CD4-positive, alpha-beta memory T cell (primary cell): ENCODE data around the gene APBB1. TPM values are rescaled to one million over a fixed set of nuclear protein-coding genes. Genes with fewer than 3 reads are reported as not detected.

Source experiments
- CTCF ChIA-PET: fragments of 350-600 bp; sonication (Branson Sonifier 250); formaldehyde crosslinking; loops from one replicate; lab custom pipeline; 2021; ENCODE audit warnings: inconsistent platforms; ENCODE audit not compliant: partially characterized antibody; lab: Charles Lee
- POLR2A ChIA-PET: fragments of 350-600 bp; sonication (Branson Sonifier 250); formaldehyde crosslinking; loops from one replicate; lab custom pipeline; 2021; ENCODE audit not compliant: partially characterized antibody; lab: Charles Lee
- DNase-seq, 5 donors: peaks; one replicate each; pipeline versions ENCODE4 v3.0.0 to v3.0.0-alpha.2; 2020 to 2022; ENCODE audit warnings: mixed read lengths in 1 of 5
- H3K27ac ChIP-seq: one replicate; pipeline ENCODE4 v1.7.0; 2013; ENCODE audit warnings: low read depth, low read length
- H3K27me3 ChIP-seq: 2 replicates; pipeline ENCODE4 v1.7.0; 2013; ENCODE audit warnings: mild to moderate bottlenecking, low read length, moderate library complexity; ENCODE audit not compliant: insufficient read depth
- H3K36me3 ChIP-seq: 2 replicates; pipeline ENCODE4 v1.7.0; 2013; ENCODE audit warnings: mild to moderate bottlenecking, low read length, moderate library complexity; ENCODE audit not compliant: insufficient read depth
- H3K4me1 ChIP-seq: 2 replicates; pipeline ENCODE4 v1.7.0; 2013; ENCODE audit warnings: mild to moderate bottlenecking, low read length, moderate library complexity; ENCODE audit not compliant: insufficient read depth
- H3K4me3 ChIP-seq, 2 donors: one replicate each; pipeline ENCODE4 v1.7.0; 2013; ENCODE audit warnings: low read length in 2 of 2, mild to moderate bottlenecking in 1 of 2
- H3K9me3 ChIP-seq, 2 donors: one replicate each; pipeline ENCODE4 v1.7.0; 2013; ENCODE audit warnings: low read length in 2 of 2, control low read depth in 1 of 2; ENCODE audit not compliant: control insufficient read depth in 1 of 2
- H3K27ac Mint-ChIP-seq, 7 donors: one replicate each; pipeline ENCODE4 v1.8.0; 2020 to 2021; ENCODE audit warnings: mixed read lengths in 7 of 7, mild to moderate bottlenecking in 6 of 7, inconsistent platforms in 3 of 7, moderate library complexity in 3 of 7
- H3K27me3 Mint-ChIP-seq, 2 donors: one replicate each; pipeline ENCODE4 v1.8.0; 2020 to 2021; ENCODE audit warnings: mixed read lengths in 2 of 2
- H3K36me3 Mint-ChIP-seq, 2 donors: one replicate each; pipeline ENCODE4 v1.8.0; 2020 to 2021; ENCODE audit warnings: mixed read lengths in 2 of 2, inconsistent platforms in 1 of 2, mild to moderate bottlenecking in 1 of 2
- H3K4me1 Mint-ChIP-seq, 4 donors: one replicate each; pipeline ENCODE4 v1.8.0; 2020 to 2021; ENCODE audit warnings: mixed read lengths in 4 of 4, mild to moderate bottlenecking in 1 of 4
- H3K4me3 Mint-ChIP-seq, 8 donors: one replicate each; pipeline ENCODE4 v1.8.0; 2020 to 2021; ENCODE audit warnings: mixed read lengths in 8 of 8, mild to moderate bottlenecking in 7 of 8, moderate library complexity in 6 of 8, inconsistent platforms in 3 of 8
- H3K9me3 Mint-ChIP-seq, 8 donors: one replicate each; pipeline ENCODE4 v1.8.0; 2020 to 2021; ENCODE audit warnings: mixed read lengths in 8 of 8, mild to moderate bottlenecking in 5 of 8, inconsistent platforms in 3 of 8, moderate library complexity in 1 of 8
- intact Hi-C: fragments of 100-400 bp; cut with micrococcal nuclease; formaldehyde crosslinking; loops from one replicate; pipeline ENCODE4 v1.15.1; 2023
- polyA plus RNA-seq, 2 donors: library from polyadenylated mRNA; unstranded; fragments of 300-500 nt; fragmentation: Illumina TruSeq; gene quantifications; one replicate each; pipeline ENCODE4 v1.2.3, GENCODE V29; 2021
- total RNA-seq, 2 experiments: library from RNA; stranded (reverse); gene quantifications; one replicate each; pipeline ENCODE4 v1.2.3, GENCODE V29; 2021

The APBB1 gene
- total and polyA plus RNA-seq, 4 experiments from 2014 or later = 84.7 to 107 (median 93.4) TPM

GRCh38 chr11:6438979-6439571 lies 20.2 kb upstream of the APBB1 start:
- H3K4me3 Mint-ChIP-seq = no peak overlapping the region
- no peaks in the 10 kb centered on the region for H3K9me3 Mint-ChIP-seq
- Histone ChIP-seq H3K9me3 (no peaks in the 10 kb centered on the region), H3K4me1 (peaks cover 34% of the 10 kb centered on the region), H3K36me3 (no peaks in the 10 kb centered on the region), H3K4me3 (no peak overlapping the region), H3K27ac (no peak overlapping the region), H3K27me3 (no peaks in the 10 kb centered on the region)
- intact Hi-C loops = loop anchor here (1.0 to 5.0 kb wide), 5 partner anchors 20 to 318 kb away; partner anchors contain the start of genes APBB1, ARFIP2 and TIMM10B
- H3K36me3 Mint-ChIP-seq = no peaks in the 10 kb centered on the region
- ChIA-PET POLR2A (interaction anchor here (1.1 to 2.5 kb wide), 5 partner anchors 20 to 60 kb away, joined by 4 to 12 read pairs (median 7); partner anchors contain the start of genes APBB1 and SMPD1), CTCF (interaction anchor here (0.7 to 17.0 kb wide), 16 partner anchors 9 to 290 kb away, joined by 3 to 1014 read pairs (median 4); partner anchors contain the start of genes APBB1 and SMPD1)
- peak in 4 of 5 donors; percentile 28 to 35 (median 29) for DNase-seq
- H3K27me3 Mint-ChIP-seq = no peaks in the 10 kb centered on the region
- no peaks in the 10 kb centered on the region for H3K4me1 Mint-ChIP-seq
- H3K27ac Mint-ChIP-seq = no peak overlapping the region

GRCh38 chr11:6437993-6438392 lies 19.1 kb upstream of the APBB1 start:
- Histone ChIP-seq H3K9me3 (no peaks in the 10 kb centered on the region), H3K36me3 (no peaks in the 10 kb centered on the region), H3K27me3 (no peaks in the 10 kb centered on the region), H3K27ac (no peak overlapping the region), H3K4me3 (no peak overlapping the region), H3K4me1 (peaks cover 29% of the 10 kb centered on the region)
- ChIA-PET CTCF (interaction anchor here (1.0 to 17.0 kb wide), 11 partner anchors 8 to 317 kb away, joined by 3 to 1014 read pairs (median 6); partner anchors contain the start of genes APBB1 and SMPD1), POLR2A (interaction anchor here (0.8 to 2.5 kb wide), 9 partner anchors 19 to 59 kb away, joined by 3 to 12 read pairs (median 4); partner anchors contain the start of genes APBB1, SMPD1 and TIMM10B)
- H3K9me3 Mint-ChIP-seq = no peaks in the 10 kb centered on the region
- no peaks in the 10 kb centered on the region for H3K27me3 Mint-ChIP-seq
- H3K4me3 Mint-ChIP-seq = no peak overlapping the region
- peak in 1 of 5 donors; percentile 11 for DNase-seq
- no peak overlapping the region for H3K27ac Mint-ChIP-seq
- H3K36me3 Mint-ChIP-seq = no peaks in the 10 kb centered on the region
- intact Hi-C loops = loop anchor here (2.0 to 5.0 kb wide), 3 partner anchors 19 to 319 kb away; partner anchors contain the start of genes APBB1, ARFIP2 and TIMM10B
- no peaks in the 10 kb centered on the region for H3K4me1 Mint-ChIP-seq

- POLR2A ChIA-PET = interaction anchor here (0.8 to 2.5 kb wide), 8 partner anchors 18 to 59 kb away, joined by 3 to 12 read pairs (median 4); partner anchors contain the start of genes APBB1, SMPD1 and TIMM10B
- no peak overlapping the region for H3K27ac ChIP-seq
Measured at GRCh38 chr11:6437423-6437822, 18.5 kb upstream of the APBB1 start.

GRCh38 chr11:6433998-6434660 lies 15.2 kb upstream of the APBB1 start:
- no peaks in the 10 kb centered on the region for H3K9me3 ChIP-seq
- Mint-ChIP-seq H3K4me3 (no peak overlapping the region), H3K36me3 (no peaks in the 10 kb centered on the region), H3K27ac (no peak overlapping the region), H3K4me1 (no peaks in the 10 kb centered on the region), H3K9me3 (no peaks in the 10 kb centered on the region), H3K27me3 (no peaks in the 10 kb centered on the region)
- POLR2A ChIA-PET = interaction anchor here (0.6 kb wide), 1 partner anchor 234 kb away, joined by 3 read pairs; no protein-coding TSS in a partner anchor
- H3K36me3 ChIP-seq = no peaks in the 10 kb centered on the region
- CTCF ChIA-PET = interaction anchor here (1.1 to 17.0 kb wide), 4 partner anchors 9 to 55 kb away, joined by 3 to 1014 read pairs (median 60); partner anchors contain the start of gene SMPD1
- DNase-seq = no peak
- no peak overlapping the region for H3K4me3 ChIP-seq
- intact Hi-C loops = no loop called here
- no peaks in the 10 kb centered on the region for H3K27me3 ChIP-seq
- peaks cover 23% of the 10 kb centered on the region for H3K4me1 ChIP-seq
- H3K27ac ChIP-seq = no peak overlapping the region

More at GRCh38 chr11:6437423-6437822, 18.5 kb upstream of the APBB1 start:
- Mint-ChIP-seq H3K27ac (no peak overlapping the region), H3K36me3 (no peaks in the 10 kb centered on the region), H3K9me3 (no peaks in the 10 kb centered on the region), H3K4me3 (no peak overlapping the region), H3K4me1 (no peaks in the 10 kb centered on the region), H3K27me3 (no peaks in the 10 kb centered on the region)
- no peak for DNase-seq
- H3K4me3 ChIP-seq = no peak overlapping the region
- no peaks in the 10 kb centered on the region for H3K27me3 ChIP-seq
- H3K4me1 ChIP-seq = peaks cover 29% of the 10 kb centered on the region
- CTCF ChIA-PET = interaction anchor here (1.0 to 17.0 kb wide), 7 partner anchors 11 to 317 kb away, joined by 3 to 1014 read pairs (median 6); partner anchors contain the start of gene SMPD1
- intact Hi-C loops = loop anchor here (5.0 kb wide), 1 partner anchor 45 kb away; the partner anchor contains the start of genes ARFIP2 and TIMM10B
- no peaks in the 10 kb centered on the region for H3K36me3 ChIP-seq
- no peaks in the 10 kb centered on the region for H3K9me3 ChIP-seq

GRCh38 chr11:6431861-6432260 lies 13.0 kb upstream of the APBB1 start:
- Mint-ChIP-seq H3K9me3 (no peaks in the 10 kb centered on the region), H3K27ac (no peak overlapping the region), H3K4me3 (no peak overlapping the region), H3K36me3 (no peaks in the 10 kb centered on the region), H3K27me3 (no peaks in the 10 kb centered on the region), H3K4me1 (no peaks in the 10 kb centered on the region)
- intact Hi-C loops = no loop called here
- Histone ChIP-seq H3K27ac (no peak overlapping the region), H3K9me3 (no peaks in the 10 kb centered on the region), H3K36me3 (no peaks in the 10 kb centered on the region), H3K4me1 (peaks cover under 1% of the 10 kb centered on the region), H3K4me3 (no peak overlapping the region), H3K27me3 (no peaks in the 10 kb centered on the region)
- POLR2A ChIA-PET = no interaction called here
- DNase-seq = no peak
- CTCF ChIA-PET = interaction anchor here (1.1 to 8.7 kb wide), 4 partner anchors 10 to 69 kb away, joined by 3 to 105 read pairs (median 18); partner anchors contain the start of gene HPX

- ChIA-PET CTCF (interaction anchor here (1.1 to 8.7 kb wide), 5 partner anchors 11 to 64 kb away, joined by 3 to 105 read pairs (median 5); partner anchors contain the start of gene SMPD1), POLR2A (interaction anchor here (0.6 to 0.9 kb wide), 2 partner anchors 8 to 37 kb away, joined by 3 to 4 read pairs; partner anchors contain the start of genes APBB1 and SMPD1)
- peaks cover 0 to 7% of the 10 kb centered on the region in 2 donors for H3K27me3 Mint-ChIP-seq
- no peak overlapping the region for H3K4me3 ChIP-seq
- H3K4me1 Mint-ChIP-seq = no peaks in the 10 kb centered on the region
- no peaks in the 10 kb centered on the region for H3K9me3 ChIP-seq
- no peaks in the 10 kb centered on the region for H3K9me3 Mint-ChIP-seq
- intact Hi-C loops = no loop called here
- no peaks in the 10 kb centered on the region for H3K27me3 ChIP-seq
- no peaks in the 10 kb centered on the region for H3K36me3 Mint-ChIP-seq
- no peaks in the 10 kb centered on the region for H3K4me1 ChIP-seq
- no peak overlapping the region for H3K27ac ChIP-seq
- no peak for DNase-seq
- H3K36me3 ChIP-seq = no peaks in the 10 kb centered on the region
- H3K4me3 Mint-ChIP-seq = no peak overlapping the region
- H3K27ac Mint-ChIP-seq = no peak overlapping the region
Measured at GRCh38 chr11:6427516-6427915, 8.6 kb upstream of the APBB1 start.
